COR-L47 (cell line): ENCODE measurements around the gene GDAP2.
"Not testable (repeated sequence)": the region's sequence is repeated elsewhere in the genome, so short reads cannot be mapped to it uniquely, and the experiment has no call there.

ENCODE experiments used
- DNase-seq: peaks from one replicate; lab custom pipeline; 2025; lab: John Stamatoyannopoulos, UW

Gene GDAP2

GRCh38 chr1:117899801-117900200 lies 29.6 kb downstream of the GDAP2 start:
- DNase-seq: no peak

DNA sequence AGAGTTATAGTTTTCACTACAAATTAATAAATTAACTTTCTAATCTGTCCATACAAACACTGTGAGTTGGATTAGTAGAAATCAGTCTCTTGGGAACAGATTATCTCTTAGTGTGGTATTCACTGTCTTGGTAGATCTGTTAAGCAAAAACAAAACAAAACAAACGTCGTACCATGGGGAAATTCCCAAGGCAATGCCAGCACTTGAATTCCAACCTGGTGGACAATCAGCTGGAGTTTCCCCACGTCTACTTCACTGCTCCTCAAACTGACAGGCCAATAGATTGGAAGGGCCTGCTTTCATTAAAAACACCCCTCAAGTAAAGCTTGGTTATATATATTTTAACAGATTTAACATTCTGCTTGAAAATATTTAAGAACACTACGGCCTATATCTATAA lies 31.9 kb downstream of the GDAP2 start:
- DNase-seq: no peak

DNA sequence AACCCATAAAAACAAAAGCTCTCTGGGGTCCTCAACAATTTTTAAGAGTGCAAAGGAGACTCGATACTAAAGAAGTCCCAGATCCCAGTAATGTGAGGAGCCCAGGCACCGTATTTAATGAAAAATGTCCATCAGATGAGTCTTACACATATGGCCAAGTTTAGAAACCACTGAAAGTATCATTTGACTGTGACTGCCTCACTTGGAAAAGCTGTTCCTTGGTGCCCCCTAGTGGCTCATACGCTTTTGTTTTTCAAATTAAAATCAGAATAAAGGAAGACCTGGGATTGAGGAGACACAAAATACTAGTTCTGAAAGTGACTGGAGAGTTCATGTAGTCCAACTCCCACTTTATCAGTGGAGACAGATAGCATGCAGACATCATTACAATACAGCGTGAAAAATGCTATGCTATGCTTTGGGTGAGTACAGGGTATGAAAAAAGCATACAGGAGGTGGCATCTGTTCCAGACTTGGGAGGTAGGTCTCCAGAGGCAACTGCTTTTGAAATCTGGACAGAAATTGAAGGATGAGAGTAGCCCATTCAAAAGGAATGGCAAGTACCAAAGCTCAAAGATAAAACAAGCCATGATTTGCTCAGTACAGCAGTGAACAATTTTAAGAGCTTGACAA lies 33.8 kb downstream of the GDAP2 start:
- peak; percentile 55 for DNase-seq

DNA sequence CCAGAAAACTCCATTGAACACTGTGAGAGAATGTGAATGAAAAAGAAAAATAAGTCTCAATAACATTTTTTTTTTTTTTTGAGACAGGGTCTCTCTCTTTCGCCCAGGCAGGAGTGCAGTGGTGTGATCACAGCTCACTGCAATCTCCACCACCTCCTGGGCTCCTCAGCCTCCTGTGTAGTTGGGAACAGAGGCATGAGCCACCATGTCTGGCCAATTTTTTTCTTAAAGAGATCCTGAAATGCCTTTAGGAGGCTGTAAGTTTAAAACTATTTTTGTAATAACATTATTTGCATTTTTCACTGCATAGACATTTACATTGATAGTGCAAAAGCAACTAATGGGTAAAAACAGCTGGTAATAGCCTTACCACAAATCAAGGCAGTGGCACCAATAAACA lies 35.3 kb downstream of the GDAP2 start:
- no peak for DNase-seq

- DNase-seq: no peak
These were observed 36.9 kb downstream of the GDAP2 start for GRCh38 chr1:117892512-117892911.

GRCh38 chr1:117890452-117890851 lies 39.0 kb downstream of the GDAP2 start:
- DNase-seq: no peak

- DNase-seq: no peak
These were observed 43.2 kb downstream of the GDAP2 start for GRCh38 chr1:117886101-117886795.

- no peak for DNase-seq
These were observed 45.8 kb downstream of the GDAP2 start for GRCh38 chr1:117883616-117884015.

DNA sequence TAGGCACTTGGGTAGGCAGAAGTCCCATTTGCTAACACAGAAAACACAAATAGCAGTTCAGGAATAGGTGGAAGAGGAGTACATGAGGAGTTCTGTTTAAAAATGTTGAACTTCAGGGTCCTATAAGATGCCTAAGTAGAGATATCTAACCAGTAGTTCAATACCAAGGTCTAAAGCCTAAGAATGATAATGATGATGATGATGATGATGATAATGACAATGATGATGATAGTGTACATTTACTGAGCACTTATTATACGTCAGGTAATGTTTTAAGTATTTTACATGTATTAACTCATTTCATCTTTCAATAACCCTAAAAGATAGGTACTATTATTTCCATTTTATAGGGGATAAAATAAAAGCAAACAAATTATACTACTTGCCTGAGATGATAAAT lies 50.1 kb downstream of the GDAP2 start:
- DNase-seq: no peak

GRCh38 chr1:117877823-117878222 lies 51.6 kb downstream of the GDAP2 start:
- no peak for DNase-seq

- no peak for DNase-seq
These were observed 58.4 kb downstream of the GDAP2 start for GRCh38 chr1:117871013-117871412.

DNA sequence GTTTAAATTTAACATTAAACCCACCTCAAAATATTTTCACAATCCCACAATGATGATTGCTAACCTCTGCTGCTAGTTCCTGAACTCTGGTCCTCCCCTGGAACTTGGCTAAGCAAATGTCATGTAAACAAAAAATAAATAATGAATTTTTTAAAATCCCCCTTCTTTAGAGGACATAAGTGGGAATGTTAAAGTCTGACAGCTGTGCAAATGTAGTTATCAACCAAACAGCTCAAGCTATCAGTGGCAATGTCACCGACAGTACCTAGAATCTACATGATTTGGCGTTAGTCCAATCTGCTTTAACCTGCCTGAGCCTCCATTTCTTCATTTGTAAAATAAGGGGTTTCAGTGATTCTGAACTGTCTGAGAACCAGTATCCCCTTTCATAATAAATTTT lies 67.7 kb downstream of the GDAP2 start:
- no peak for DNase-seq

DNA sequence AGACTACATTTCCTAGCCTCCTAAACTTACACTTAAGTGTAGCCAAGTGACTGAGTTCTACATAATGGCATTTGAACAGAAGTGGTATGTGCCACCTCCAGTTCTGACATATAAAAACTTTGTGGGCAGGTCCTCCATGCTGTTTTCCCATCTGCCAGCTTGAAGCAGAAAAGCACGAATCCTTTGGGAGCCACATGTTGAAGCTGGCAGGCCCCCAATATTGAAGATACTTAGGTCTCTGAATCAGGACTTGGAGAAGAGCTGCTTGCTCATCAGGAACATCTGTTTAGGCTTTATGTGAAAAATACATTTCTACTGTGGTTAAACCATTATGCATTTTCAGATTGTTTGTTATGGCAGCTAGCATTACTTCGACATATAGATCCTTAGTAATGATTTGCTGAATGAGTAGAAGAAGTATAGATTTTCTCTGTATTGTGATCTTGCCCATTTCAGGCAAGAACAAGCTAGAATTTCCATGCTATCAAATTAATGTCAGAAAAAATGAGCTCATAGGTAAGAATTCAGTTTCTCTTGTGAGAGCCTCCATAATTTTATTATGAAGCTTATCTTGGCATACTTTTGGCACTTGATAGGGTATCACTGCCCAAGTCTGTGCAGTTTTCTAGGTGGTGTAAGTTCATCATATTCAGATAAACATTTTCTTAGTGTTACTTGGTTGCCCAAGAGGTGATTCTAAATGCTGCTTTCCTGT lies 68.4 kb downstream of the GDAP2 start:
- no peak for DNase-seq

GRCh38 chr1:117859901-117860300 lies 69.5 kb downstream of the GDAP2 start:
- DNase-seq: no peak

DNA sequence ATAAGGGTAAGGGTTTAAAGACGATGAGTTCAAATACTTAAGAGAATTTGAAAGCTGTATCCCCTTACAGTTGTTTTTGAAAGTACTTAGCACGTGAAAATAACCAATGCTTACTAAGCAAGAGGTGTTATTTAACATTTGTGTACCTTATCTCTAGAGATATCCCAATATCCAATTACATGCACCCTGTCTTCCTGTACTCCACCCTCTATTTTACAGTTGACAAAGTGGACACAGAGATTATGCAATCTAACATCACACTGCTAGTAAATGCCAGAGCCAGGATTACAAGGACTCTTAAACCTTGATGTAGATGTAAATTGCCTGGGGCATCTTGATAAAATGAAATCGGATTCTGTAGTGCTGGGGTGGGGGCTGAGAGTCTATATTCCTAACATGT lies 72.0 kb downstream of the GDAP2 start:
- DNase-seq: no peak

DNA sequence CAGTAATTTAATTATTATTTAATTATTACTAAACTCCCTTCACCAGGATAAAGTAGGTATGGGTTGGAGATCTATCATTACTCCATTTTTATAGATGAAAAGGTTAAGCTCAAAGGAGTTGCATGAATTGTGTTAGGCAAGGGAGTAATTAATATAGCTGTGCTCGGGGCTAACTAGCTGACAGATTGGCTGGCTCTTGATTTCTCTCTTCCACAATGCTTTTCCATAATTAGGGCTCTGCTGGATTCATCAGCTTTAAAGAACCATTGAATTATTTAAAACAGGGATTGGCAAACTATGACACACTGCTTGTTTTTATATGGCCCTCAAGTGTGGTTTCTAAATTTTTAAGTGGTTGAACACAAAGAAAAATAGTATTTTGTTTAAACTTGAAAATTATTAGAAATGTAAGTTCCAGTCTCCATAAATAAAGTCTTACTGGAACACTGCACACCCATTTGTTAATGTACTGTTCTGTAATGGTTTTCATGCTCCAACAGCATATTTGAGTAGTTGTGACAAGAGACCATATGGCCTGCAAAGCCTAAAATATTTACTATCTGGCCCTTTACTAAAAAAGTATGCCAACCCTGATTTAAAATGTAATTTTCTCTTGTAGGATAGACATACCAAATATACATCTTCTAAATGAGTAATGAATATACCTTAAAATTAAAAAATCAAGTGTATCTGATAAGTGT lies 76.4 kb downstream of the GDAP2 start:
- DNase-seq: no peak

DNA sequence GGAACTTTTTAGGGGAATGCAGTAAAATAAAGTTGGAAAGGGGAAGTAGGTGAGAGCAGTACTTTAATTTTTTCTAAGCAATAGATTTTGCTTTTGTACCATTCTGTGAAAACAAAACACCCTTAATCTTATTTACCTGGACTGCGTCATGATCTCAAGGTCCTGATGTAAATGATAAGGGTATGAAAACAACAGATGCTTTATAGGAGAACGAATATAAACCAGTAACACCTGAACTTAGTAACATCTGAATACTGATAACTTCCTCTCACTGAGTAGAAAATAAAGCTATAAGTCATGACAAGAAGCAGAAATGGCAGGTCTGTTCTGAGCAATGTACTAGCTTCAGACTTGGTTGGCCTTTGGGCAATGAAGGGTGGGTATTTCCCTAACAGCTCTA lies 77.7 kb downstream of the GDAP2 start:
- DNase-seq: no peak

GRCh38 chr1:117846674-117847425 lies 82.6 kb downstream of the GDAP2 start:
- DNase-seq: no peak

DNA sequence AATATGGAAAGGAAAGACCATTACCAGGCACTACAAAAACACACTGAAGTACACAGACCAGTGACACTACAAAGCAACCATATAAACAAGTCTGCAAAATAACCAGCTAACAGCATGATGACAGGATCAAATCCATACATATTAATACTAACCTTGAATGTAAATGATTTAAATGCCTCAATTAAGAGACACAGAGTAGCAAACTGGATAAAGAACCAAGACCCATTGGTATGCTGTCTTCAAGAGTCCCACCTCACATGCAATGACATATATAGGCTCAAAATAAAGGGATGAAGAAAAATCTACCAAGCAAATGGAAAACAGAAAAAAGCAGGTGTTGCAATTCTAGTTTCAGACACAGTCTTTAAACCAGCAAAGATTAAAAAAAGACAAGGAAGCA lies 84.9 kb downstream of the GDAP2 start:
- DNase-seq: not testable (repeated sequence)

DNA sequence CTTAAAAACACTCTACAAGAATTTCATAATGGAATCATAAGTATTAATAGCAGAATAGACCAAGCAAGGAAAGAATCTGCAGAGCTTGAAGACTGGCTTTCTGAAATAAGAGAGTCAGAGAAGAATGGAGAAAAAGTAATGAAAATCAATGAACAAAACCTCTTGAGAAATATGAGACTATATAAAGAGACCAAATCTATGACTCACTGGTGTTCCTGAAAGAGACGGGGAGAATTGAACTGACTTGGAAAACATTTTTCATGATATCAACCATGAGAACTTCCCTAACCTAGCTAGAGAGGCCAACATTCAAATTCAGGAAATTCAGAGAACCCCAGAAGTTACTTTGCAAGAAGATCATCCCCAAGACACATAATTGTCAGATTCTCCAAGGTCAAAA lies 85.6 kb downstream of the GDAP2 start:
- no peak for DNase-seq

DNA sequence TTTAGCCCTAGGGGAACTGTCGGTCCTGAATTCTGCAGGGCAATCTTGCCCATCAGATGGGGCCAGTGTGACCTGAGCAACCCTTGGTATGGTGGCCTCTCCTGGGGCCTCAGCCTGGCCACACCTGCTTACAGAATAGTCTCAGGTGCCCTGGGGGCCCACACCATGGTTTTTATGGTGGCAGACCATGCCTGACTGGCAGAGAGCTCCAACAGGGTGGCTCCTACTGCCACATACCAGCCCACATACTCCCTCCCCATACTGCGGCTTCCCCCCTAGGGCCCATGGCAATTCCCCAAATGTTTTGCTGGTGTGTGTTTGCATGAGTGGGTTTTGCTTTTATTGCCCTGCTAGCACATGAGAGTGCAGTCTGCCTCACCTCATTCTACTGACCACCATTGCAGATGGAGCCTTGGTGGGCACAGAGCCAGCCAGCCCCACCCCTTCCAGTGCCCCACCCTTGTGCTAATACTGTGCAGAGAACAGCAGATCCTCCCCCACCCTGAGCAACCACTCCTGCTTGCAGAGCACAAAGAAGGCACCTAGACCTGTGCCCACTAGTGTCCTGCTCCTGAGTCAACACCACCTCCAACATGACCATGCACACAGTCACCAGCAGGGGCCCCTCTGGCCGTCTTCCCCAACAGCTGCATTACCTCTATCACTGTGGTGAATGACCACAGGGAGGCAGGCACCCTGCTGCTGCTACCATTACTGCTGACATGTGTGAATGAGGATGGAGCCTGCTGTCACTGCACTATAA lies 86.8 kb downstream of the GDAP2 start:
- DNase-seq: peak; percentile 13
